ENCODE measurements around the gene ZFYVE28.

- no peak for TF ChIP-seq POLR2AphosphoS5 (IDR thresholded peaks at IDR 0.05; ENCODE audit: low read depth, low read length)
- TF ChIP-seq POLR2A (IDR thresholded peaks at IDR 0.05; ENCODE audit: low read depth, low read length), result no peak
- TF ChIP-seq SPI1 (IDR thresholded peaks at IDR 0.05; ENCODE audit: low read depth, low read length), result no peak
- no peak for TF ChIP-seq TAF1 (IDR thresholded peaks at IDR 0.05; ENCODE audit: low read depth, low read length)
These were observed 44.7 kb upstream of the ZFYVE28 start for GRCh38 chr4:2462992-2463762.
